K562 (cell line): ENCODE data around the gene ITGB5. TPM values are rescaled to one million over a fixed set of nuclear protein-coding genes. Genes with fewer than 3 reads are reported as not detected.

Source experiments
- ATF1 ChIP-seq, 2 experiments: fragments of 450-650 bp in 1 of 2; IDR thresholded peaks; 2 replicates each; pipeline ENCODE4 v1.6.1; 2016; ENCODE audit warnings: missing compliant biosample characterization in 1 of 2, missing genetic modification characterization in 1 of 2
- HDAC8 ChIP-seq: fragments of 450-650 bp; IDR thresholded peaks from 2 replicates; pipeline ENCODE4 v1.6.1; 2016; ENCODE audit warnings: mild to moderate bottlenecking, missing genetic modification characterization, moderate library complexity, missing compliant biosample characterization
- NR2C2 ChIP-seq, 2 experiments: fragments of 200-800 bp in 1 of 2; sonication (Bioruptor generic) in 1 of 2; sonication (generic) in 1 of 2; formaldehyde crosslinking in 1 of 2; IDR thresholded peaks; 2 replicates each; pipeline versions ENCODE4 v1.6.1 to v1.8.0; 2016 to 2022; ENCODE audit warnings: mild to moderate bottlenecking in 1 of 2, missing compliant biosample characterization in 1 of 2, missing genetic modification characterization in 1 of 2, missing genetic modification reagents in 1 of 2
- PREB ChIP-seq: sonication (generic); formaldehyde crosslinking; IDR thresholded peaks from 2 replicates; pipeline ENCODE4 v1.8.1; 2023; ENCODE audit warnings: mild to moderate bottlenecking, missing genetic modification reagents
- ZNF407 ChIP-seq: fragments of 450-650 bp; IDR thresholded peaks from 2 replicates; pipeline ENCODE4 v1.6.1; 2016; ENCODE audit warnings: low read depth
- polyA plus RNA-seq, 8 experiments: library from polyadenylated mRNA; depleted of rRNA in 4 of 8; stranded (reverse) in 5 of 8; unstranded in 3 of 8; fragments of >200 nt; fragmentation: Nextera tagmentation in 2 of 8; fragmentation: Illumina TruSeq in 1 of 8; extraction: Ambion mirVana in 2 of 8; extraction: Trizol in 1 of 8; gene quantifications; 2 replicates each; pipeline versions ENCODE4 v1.2.1 to v1.2.3, GENCODE V29; 2011 to 2014; ENCODE audit warnings: inconsistent platforms in 1 of 8, missing spikeins in 1 of 8
- total RNA-seq, 7 experiments: library from RNA; depleted of rRNA in 6 of 7; stranded (reverse); fragments of >200 nt in 6 of 7; fragmentation: Illumina TruSeq in 2 of 7; extraction: Trizol in 2 of 7; gene quantifications; 2 replicates each; pipeline versions ENCODE4 v1.2.1 to v1.2.3, GENCODE V29; 2011 to 2021; ENCODE audit warnings: low replicate concordance in 1 of 7

Gene ITGB5
- total and polyA plus RNA-seq, 9 of the 15 experiments (the other 6 are each of a cell fraction or from before 2014, with no cell fraction given), result 1.7 to 46.8 (median 9.9) TPM

DNA sequence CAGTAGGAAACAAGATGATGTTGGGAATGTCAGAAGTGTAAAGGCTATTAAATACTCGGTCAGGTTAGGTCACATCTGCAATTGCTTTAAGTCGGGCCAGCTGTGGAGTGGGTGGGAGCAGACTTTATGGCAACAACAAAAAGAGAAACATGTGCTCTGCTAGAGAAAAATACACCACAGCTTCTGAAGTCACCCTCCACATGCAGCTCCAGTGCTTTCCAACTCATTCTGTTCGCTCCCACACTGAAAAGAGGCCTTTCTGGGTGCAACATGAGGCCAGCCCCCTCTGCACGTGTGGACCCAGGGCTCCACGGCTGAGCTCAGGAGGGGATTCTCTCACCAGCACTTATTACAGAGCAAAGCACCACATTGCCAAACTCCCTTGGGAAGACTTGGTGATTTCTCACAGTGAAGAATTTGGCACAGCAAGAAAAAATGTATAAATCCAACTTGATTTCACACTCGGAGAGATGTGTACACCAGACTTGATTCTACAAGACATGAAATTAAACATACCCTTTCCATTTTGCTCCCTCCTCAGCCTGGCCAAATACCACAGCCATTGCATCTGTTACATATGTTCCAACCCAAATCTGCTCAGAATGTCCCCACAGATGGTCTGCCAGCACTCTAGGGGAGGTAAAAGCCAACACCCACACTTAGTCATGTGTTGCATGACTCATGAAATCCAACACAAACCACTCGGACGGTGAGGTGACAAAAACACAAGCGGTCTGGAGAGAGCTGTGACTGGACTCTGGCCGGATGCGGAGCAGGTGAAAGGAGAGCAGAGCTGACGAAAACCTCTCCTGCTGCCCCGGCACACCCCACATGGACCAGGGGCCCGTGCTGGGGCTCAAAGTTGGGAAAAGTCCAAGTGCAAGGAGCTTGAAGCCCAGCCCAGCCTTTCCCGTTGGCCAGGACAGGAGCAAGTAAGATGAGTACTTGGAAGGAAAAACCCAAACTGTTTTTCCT, 74.6 kb downstream of the ITGB5 start (continued):
- TF ChIP-seq PREB (CRISPR knock-in tag) (no peak), ZNF407 (no peak), ATF1 (CRISPR knock-in tag; IDR thresholded peaks at IDR 0.05) (no peak), ATF1 (tag; IDR thresholded peaks at IDR 0.05) (peak; percentile 45), NR2C2 (CRISPR knock-in tag; IDR thresholded peaks at IDR 0.05) (no peak), NR2C2 (tag; IDR thresholded peaks at IDR 0.05) (peak; percentile 31; the same call in 1 of the 2 replicates), HDAC8 (no peak)
